D721Med (cell line): ENCODE data around the gene RSPH9.

ENCODE experiments used
- DNase-seq: peaks from one replicate; pipeline ENCODE4 v3.0.0; 2011; ENCODE audit warnings: low spot score; ENCODE audit not compliant: insufficient read length
- FAIRE-seq: peaks from 2 replicates; lab custom pipeline; 2011; peaks lifted over from hg19 to GRCh38; lab: Jason Lieb, UNC
- CTCF ChIP-seq: IDR thresholded peaks from 2 replicates; pipeline ENCODE4 v1.5.1; 2012; ENCODE audit warnings: mild to moderate bottlenecking, control low read depth; ENCODE audit not compliant: insufficient read depth; ENCODE audit errors: missing control alignments

RSPH9 gene

DNA sequence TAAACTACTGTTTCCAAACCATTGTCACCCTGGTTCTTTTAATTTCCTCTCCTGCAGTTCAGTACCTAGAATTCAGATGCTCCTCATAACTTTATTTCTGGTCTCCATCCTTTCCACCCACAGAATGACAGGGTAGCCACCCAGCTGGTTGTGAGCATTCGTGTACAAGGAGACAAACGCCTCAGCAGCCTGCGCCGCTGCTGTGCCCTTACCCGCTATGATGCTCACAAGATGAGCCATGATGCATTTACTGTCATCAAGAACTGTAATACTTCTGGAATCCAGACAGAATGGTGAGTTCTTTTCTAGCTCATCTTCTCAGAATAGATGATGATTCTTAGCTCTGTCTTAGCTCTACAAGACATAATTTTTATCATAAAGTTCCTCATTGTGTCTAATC lies 34.4 kb upstream of the RSPH9 start:
- no peak for TF ChIP-seq CTCF
- DNase-seq (no peak), FAIRE-seq (no peak)

- TF ChIP-seq CTCF = no peak
- no peak for DNase-seq
- no peak for FAIRE-seq
These were observed 31.0 kb upstream of the RSPH9 start for GRCh38 chr6:43613721-43614395.

- TF ChIP-seq CTCF = no peak
- no peak for FAIRE-seq
- no peak for DNase-seq
These were observed 30.5 kb upstream of the RSPH9 start for GRCh38 chr6:43614396-43614730.

DNA sequence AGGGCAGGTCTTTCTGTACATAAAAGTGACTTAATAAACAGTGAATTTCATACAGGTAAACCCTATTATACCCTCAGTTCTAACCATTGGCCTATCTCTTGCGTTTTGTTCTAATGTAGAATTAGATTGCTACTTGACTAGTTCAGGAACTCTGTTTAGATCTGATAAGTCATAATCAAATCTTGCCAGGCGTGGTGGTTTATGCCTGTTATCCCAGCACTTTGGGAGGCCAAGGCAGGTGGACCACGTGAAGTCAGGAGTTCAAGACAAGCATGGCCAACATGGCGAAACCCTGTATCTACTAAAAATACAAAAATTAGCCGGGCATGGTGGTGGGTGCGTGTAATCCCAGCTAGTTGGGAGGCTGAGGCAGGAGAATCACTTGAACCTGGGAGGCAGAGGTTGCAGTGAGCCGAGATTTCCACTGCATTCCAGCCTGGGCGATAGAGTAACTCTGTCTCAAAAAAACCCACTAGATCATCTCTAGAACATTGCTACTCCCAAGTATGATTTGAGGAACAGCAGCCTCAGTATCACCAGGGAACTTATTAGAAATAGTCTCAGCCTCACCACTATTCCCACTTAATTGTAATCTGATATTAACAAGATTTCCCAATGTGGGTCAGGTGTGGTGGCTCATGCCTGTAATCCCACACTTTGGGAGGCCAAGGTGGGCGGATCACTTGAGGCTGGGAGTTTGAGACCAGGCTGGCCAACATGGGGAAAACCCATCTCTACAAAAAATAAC lies 27.9 kb upstream of the RSPH9 start:
- FAIRE-seq = no peak
- no peak for DNase-seq
- TF ChIP-seq CTCF = no peak

GRCh38 chr6:43621078-43621835 lies 23.6 kb upstream of the RSPH9 start:
- FAIRE-seq (no peak), DNase-seq (no peak)
- no peak for TF ChIP-seq CTCF

- DNase-seq (no peak), FAIRE-seq (no peak)
- TF ChIP-seq CTCF = no peak
These were observed 23.0 kb upstream of the RSPH9 start for GRCh38 chr6:43621836-43622180.
